NCI-H446 treated with DMSO at 0.1 percent for 48 hours (cell line): ENCODE measurements around the gene GDF15.
A peak's percentile ranks its signal among the peaks of the same experiment; 100 is the strongest.

Source experiments
- DNase-seq: peaks from one replicate; lab custom pipeline; 2025; lab: John Stamatoyannopoulos, UW

The GDF15 gene

DNA sequence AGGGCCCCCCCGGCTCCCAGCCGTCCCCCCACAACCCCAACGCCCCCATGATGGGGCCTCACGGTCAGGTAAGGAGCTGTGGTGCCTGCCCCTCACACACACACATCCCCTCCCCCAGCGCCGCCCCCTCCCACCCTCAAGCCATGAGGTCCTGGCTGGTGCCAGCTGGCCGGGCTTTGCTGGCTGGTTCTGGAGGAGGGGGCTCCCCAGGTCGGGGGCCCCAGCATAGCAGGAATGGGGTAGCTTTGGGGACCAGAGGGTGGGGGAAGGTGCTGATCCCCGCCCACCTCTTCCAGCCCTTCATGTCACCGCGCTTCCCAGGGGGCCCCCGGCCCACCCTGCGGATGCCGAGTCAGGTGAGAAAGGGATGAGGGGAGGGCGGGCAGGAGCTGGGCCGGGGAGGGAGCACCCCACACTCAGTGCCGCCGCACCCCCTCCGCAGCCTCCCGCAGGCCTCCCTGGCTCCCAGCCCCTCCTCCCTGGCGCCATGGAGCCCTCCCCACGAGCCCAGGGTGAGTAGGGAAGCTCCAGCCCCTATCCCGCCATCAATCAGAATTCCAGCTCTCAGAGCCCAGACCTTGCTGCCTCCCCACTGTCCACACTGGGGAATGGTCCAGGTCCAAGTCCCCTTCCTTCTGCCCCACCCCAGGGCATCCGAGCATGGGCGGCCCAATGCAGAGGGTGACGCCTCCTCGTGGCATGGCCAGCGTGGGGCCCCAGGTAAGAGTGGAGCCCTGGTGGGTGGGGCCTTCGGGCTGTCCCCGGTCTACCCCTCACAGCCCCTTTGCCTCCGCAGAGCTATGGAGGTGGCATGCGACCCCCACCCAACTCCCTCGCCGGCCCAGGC lies 45.6 kb downstream of the GDF15 start:
- DNase-seq, result no peak

GRCh38 chr19:18432275-18433014 lies 46.5 kb downstream of the GDF15 start:
- no peak for DNase-seq

GRCh38 chr19:18433015-18433691 lies 47.2 kb downstream of the GDF15 start:
- no peak for DNase-seq

DNA sequence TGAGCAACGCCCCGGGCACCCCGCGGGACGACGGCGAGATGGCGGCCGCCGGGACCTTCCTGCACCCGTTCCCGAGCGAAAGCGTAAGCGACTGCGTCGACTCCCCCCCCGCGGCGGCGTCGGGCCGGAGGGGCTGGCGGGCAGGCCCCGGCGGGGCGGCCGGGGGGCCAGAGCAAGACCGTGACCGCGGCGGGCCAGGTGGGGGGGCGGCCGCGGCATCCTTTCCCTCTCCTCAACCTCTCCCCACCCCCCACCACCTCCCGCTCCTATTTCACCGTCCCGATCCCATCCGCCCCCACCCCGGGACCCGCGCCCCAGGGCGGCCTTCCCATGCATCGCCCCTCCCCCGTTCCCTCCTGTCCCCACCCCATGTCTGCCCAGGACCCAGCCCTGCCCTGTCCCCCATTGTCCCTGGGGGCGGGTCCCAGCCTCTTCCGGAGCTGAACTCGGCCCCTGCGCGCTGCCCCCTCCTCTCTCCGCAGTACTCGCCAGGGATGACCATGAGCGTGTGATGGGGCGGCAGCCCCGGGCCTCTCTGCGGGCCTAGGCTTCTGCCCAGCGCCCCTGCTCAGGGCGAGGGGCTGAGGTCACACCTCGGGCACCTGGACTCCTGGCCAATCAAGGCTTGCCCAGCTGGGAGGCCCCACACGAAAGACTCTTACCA lies 47.9 kb downstream of the GDF15 start:
- DNase-seq, result no peak

GRCh38 chr19:18434411-18435175 lies 48.6 kb downstream of the GDF15 start:
- no peak for DNase-seq

DNA sequence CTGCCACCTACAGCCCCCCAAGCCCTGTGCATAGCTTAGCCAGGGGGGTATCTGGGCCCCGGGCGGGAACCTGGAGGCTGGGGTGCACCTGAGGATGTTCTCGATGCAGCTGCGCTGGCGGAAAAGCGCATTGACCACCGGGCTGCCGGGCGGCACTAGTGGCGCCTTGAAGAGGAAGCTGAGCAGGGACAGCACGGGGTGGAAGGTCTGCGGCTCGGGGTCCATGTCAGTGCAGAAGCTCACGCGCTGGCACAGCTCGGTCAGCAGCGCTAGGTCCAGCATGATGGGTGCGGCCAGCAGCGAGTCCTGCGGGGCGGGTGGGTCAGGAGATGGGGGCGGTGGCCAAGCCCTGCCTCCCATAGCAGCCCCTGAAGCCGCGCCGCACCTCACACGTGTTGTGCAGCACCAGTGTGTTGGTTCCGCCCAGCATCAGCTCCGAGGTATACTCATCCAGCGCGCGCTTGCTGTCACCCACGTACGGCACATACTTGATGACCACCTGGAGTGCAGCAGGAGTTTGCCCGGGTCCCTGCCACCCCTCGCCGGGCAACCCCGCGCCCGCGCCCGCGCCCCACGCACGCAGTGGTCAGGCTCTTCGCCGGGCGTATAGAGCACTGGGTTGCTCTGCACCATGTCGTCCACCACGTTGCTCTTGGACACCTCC lies 49.4 kb downstream of the GDF15 start:
- no peak for DNase-seq

DNA sequence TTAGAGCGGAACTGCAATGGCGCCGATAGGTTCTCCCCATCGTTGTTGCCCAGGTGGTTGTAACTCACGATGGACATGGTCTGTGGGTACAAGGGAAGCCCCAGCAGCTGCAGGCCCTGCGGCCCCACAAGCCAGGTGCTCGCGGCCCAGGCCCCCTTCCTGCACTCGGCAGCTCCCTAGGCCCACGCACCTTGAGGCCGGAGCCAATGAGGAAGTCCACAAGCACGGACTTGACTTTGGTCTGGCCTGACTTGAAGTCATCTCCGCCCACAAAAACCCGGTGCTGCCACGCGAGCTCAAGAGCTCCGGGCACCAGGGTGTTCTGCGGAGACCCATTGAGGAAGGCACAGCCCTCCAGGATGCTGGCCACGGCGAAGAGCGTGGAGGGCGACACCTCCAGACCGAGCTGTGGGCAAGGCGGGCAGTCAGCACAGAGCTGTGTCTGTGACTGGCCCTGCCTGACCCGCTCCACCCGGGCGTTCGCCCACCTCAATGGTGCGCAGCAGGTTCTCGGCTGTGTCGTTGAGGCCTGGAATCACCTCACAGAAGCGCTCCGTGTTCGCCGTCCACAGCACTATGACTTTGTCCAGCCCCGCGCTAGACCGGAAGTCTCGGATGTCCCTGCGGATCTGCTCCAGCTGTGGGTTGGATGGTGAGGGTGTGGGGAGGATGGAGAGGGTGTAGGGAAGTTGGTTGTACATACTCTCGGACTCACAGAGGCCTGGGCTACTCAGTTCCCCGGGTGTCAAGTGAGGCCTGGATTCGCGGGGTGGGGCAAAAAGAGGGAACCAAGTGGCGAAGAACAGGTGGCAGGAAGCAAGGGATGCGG lies 50.1 kb downstream of the GDF15 start:
- DNase-seq, result no peak

DNA sequence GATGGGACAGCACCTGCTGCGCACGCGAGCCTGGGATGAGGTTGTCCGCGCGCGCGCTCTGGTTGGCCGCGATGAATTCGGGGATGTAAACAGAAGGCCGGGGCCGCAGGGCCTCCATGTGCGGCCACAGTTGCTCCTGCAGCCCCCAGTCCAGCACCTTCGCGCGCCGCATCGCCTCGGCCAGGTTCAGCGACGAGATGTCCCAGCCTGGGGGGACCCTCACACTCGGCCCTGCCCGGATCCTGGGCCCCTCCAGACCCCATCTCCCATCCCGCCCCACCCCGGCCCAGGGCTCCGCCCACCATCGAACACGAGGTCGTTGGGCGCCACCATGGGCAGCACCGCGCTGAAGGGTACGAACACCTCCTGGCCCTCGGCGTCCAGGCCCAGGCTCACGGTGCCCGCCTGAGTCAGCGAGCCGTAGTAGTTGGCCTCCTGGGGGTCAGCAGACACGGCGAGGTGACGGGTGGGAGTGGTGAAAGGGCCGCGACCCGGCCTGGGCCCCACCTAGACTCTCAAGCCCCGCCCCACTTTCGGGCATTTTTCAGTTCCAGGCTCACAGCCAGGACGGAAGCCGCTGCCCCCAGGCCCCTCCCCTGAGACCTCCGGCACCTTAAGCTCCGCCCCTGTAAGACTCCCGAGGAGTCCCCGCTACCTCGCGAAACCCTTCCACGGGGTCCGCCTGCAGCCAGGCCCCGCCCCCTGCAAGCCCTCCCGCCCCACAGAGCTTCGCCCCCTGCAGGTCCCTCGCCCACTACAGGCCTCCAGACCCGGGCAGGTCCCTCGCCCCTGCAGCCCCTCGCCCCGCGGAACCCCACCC lies 50.9 kb downstream of the GDF15 start:
- peak; percentile 22 for DNase-seq

DNA sequence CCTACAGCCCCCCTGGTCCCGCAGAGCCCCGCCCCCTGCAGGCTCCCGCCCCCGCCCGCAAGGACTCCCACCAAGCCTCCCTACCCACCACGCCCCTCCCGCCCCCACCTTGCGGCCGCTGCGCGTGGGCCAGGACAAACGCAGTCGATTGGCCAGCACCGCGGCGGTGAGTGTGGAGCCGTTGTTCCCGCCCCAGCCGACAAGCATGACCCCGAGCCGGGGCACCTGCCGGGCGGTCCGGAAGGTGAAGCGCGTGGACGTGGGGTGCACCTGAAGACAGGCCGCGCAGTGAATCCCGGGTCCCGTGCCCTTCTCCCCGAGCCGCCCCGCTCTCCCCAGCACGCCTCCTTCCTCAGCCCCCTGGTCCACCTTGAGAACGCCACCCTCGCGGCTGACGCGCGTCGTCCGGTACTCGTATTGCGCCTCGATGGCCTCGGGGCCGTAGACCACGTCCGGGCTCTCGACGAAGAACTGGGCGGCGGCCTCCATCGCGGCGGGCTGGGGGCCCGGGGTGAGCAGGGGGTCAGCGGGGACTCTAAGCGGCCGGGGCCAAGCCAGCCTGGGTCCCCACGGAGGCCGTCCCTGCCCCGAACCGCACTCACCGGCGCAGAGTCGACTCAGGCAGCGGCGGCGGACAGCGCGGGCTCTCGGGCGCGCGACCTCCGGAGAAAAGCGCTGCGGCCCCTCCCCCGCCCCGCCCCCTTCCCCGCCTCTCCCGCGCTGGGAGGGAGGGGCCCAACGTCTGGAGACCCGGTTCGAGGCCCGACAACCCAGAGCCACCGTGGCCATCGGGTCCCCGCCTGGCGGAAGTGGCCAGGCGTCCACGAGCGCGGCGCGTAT lies 51.8 kb downstream of the GDF15 start, which contains the start of gene ISYNA1:
Gene ISYNA1, minus strand, starts transcription at position 643 of the 840 bp plus-strand sequence. Its CDS starts 154 bp downstream, at position 489.
- no peak for DNase-seq

GRCh38 chr19:18438331-18439024 lies 52.5 kb downstream of the GDF15 start:
- DNase-seq, result no peak
